Neural cell (in vitro differentiated cells): Measurements from ENCODE around the gene PRKAB1. TPM values are rescaled to one million over a fixed set of nuclear protein-coding genes. Genes with fewer than 3 reads are reported as not detected.

Experiments used
- H2AFZ ChIP-seq: fragments of 200-600, 300-800 bp; sonication (generic), shearing (Covaris generic); 2 replicates; pipeline ENCODE4 v1.6.0; 2014; ENCODE audit warnings: low read depth, mild to moderate bottlenecking, antibody characterized with exemption, low read length, moderate library complexity
- H3F3A ChIP-seq: fragments of 200-600 bp; shearing (Covaris generic); 2 replicates; pipeline ENCODE4 v1.6.1; 2016; ENCODE audit warnings: mild to moderate bottlenecking, moderate library complexity, mixed read lengths, antibody characterized with exemption, low read length; ENCODE audit not compliant: insufficient read depth, poor library complexity, severe bottlenecking
- H3K27ac ChIP-seq: fragments of 200-600, 300-800 bp; sonication (generic), shearing (Covaris generic); 2 replicates; pipeline ENCODE4 v1.5.1; 2014; ENCODE audit warnings: mild to moderate bottlenecking, low read length, moderate library complexity
- H3K27me3 ChIP-seq: fragments of 300-800, 200-600 bp; sonication (generic), shearing (Covaris generic); 2 replicates; pipeline ENCODE4 v1.6.0; 2014; ENCODE audit warnings: mild to moderate bottlenecking, low read depth, low read length, moderate library complexity; ENCODE audit not compliant: insufficient read depth
- H3K36me3 ChIP-seq: fragments of 300-800, 200-600 bp; sonication (generic), shearing (Covaris generic); 2 replicates; pipeline ENCODE4 v1.5.1; 2014; ENCODE audit warnings: mild to moderate bottlenecking, antibody characterized with exemption, low read length, moderate library complexity; ENCODE audit not compliant: insufficient read depth
- H3K4me2 ChIP-seq: fragments of 300-800, 200-600 bp; sonication (generic), shearing (Covaris generic); 2 replicates; pipeline ENCODE4 v1.6.0; 2014; ENCODE audit warnings: mild to moderate bottlenecking, low read length
- H3K4me3 ChIP-seq: fragments of 300-800, 200-600 bp; sonication (generic), shearing (Covaris generic); 2 replicates; pipeline ENCODE4 v1.5.1; 2014; ENCODE audit warnings: mild to moderate bottlenecking, low read length, moderate library complexity
- H3K79me2 ChIP-seq: fragments of 200-600 bp; shearing (Covaris generic); replicated peaks from 2 replicates; pipeline ENCODE4 v1.6.0; 2014; ENCODE audit warnings: mild to moderate bottlenecking, low read length, moderate library complexity; ENCODE audit not compliant: insufficient read depth
- H3K9ac ChIP-seq: fragments of 300-800, 200-600 bp; sonication (generic), shearing (Covaris generic); 2 replicates; pipeline ENCODE4 v1.6.1; 2016; ENCODE audit warnings: mild to moderate bottlenecking, low read length, mixed read lengths
- H3K9me2 ChIP-seq: fragments of 200-600 bp; shearing (Covaris generic); 2 replicates; pipeline ENCODE4 v1.6.1; 2016; ENCODE audit warnings: mild to moderate bottlenecking, low read length, mixed read lengths; ENCODE audit not compliant: insufficient read depth
- H3K9me3 ChIP-seq: fragments of 200-600, 300-800 bp; sonication (generic), shearing (Covaris generic); 2 replicates; pipeline ENCODE4 v1.6.1; 2016; ENCODE audit warnings: mild to moderate bottlenecking, mixed run types, low read length, moderate library complexity, mixed read lengths
- H4K20me1 ChIP-seq: fragments of 200-600 bp; shearing (Covaris generic); 2 replicates; pipeline ENCODE4 v1.6.1; 2016; ENCODE audit warnings: mild to moderate bottlenecking, mixed run types; ENCODE audit not compliant: insufficient read depth
- EP300 ChIP-seq: fragments of 450-650 bp; conservative IDR thresholded peaks from 2 replicates; pipeline ENCODE4 v1.6.1; 2014; ENCODE audit warnings: antibody characterized with exemption, mild to moderate bottlenecking, moderate library complexity; ENCODE audit not compliant: poor library complexity, severe bottlenecking
- EZH2 ChIP-seq: fragments of 200-600, 300-800 bp; shearing (Covaris generic), sonication (generic); IDR thresholded peaks from 2 replicates; pipeline ENCODE4 v1.6.1; 2014; ENCODE audit warnings: antibody characterized with exemption, low read length, borderline replicate concordance, mild to moderate bottlenecking; ENCODE audit not compliant: insufficient read depth, poor library complexity, severe bottlenecking
- MXI1 ChIP-seq: fragments of 450-650 bp; conservative IDR thresholded peaks from 2 replicates; pipeline ENCODE4 v1.6.1; 2014; ENCODE audit warnings: antibody characterized with exemption, mild to moderate bottlenecking; ENCODE audit not compliant: poor library complexity, severe bottlenecking
- POLR2AphosphoS5 ChIP-seq: IDR thresholded peaks from 2 replicates; pipeline ENCODE4 v1.6.1; 2012
- RAD21 ChIP-seq: fragments of 450-650 bp; conservative IDR thresholded peaks from 2 replicates; pipeline ENCODE4 v1.6.1; 2014; ENCODE audit warnings: antibody characterized with exemption, mild to moderate bottlenecking, moderate library complexity
- SMC3 ChIP-seq: fragments of 450-650 bp; conservative IDR thresholded peaks from 2 replicates; pipeline ENCODE4 v1.6.1; 2014; ENCODE audit warnings: antibody characterized with exemption, mild to moderate bottlenecking, moderate library complexity; ENCODE audit not compliant: poor library complexity
- TAF1 ChIP-seq: IDR thresholded peaks from 2 replicates; pipeline ENCODE4 v1.6.1; 2012; ENCODE audit warnings: low read depth
- polyA plus RNA-seq: library from polyadenylated mRNA; depleted of rRNA; stranded (reverse); fragments of >200 nt; gene quantifications from 2 replicates; pipeline ENCODE4 v1.2.3, GENCODE V29; 2014
- TF ChIP-seq, protein P1 (sequence below): fragments of 450-650 bp; IDR thresholded peaks from 2 replicates; pipeline ENCODE4 v1.5.1; 2014; ENCODE audit warnings: antibody characterized with exemption, mild to moderate bottlenecking, moderate library complexity; ENCODE audit not compliant: poor library complexity, severe bottlenecking
- TF ChIP-seq, protein P2 (sequence below): IDR thresholded peaks from 2 replicates; pipeline ENCODE4 v1.6.1; 2012; ENCODE audit warnings: borderline replicate concordance

Gene PRKAB1
- polyA plus RNA-seq, 1 donor from 2014 or later = 38.0 TPM

DNA sequence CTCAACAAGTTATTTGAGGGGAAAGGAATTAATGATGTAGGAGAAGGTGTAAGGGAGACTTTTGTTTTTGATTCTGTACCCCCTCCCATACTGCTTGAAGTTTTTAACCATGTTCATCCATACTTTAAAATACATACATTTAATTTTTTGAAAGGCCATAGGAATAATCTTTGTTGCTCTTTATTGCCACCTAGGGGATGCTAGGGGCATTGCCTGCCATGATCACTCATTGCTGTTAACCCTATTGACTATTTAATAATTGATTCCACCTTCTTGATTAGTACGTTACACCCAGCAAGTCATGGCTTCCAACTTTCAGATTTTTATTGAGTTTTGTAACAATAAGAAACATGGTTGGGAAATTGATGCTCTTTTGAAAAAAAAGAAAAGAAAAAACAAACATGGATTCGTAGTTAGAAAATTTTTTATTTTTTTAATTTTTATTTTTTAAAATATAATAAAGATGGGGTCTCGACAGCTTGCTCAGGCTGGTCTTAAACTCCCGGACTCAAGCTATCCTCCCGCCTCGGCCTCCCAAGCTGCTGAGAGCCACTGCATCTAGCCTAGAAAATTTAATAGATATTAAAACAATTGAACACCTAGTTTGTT, 8.5 kb upstream of the PRKAB1 start:
- H3K4me2 ChIP-seq = no peak overlapping the region

DNA sequence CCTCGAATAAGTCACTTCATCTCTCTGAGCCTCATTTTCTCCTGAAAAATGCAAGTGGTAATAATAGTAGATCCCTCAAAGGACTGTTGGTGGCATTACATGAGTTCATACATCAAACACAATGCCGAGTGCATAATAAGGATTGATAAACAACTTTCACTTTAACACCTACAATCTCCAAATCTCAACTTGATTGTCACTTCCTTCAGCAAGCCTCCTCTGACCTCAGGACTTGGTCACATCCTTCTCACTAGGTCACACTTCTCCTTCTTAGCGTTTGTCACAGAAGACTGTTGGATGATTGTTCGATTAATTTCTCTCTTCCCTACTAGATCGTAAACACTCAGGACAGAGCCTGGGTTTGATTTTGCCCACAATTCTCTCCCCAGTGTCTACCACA, 7.9 kb upstream of the PRKAB1 start:
- H3K9me3 ChIP-seq = no peaks in the 10 kb centered on the region
- H3K27me3 ChIP-seq = no peaks in the 10 kb centered on the region
- no peaks in the 10 kb centered on the region for H3K36me3 ChIP-seq
- H3K9ac ChIP-seq = no peak overlapping the region
- no peaks in the 10 kb centered on the region for H3F3A ChIP-seq
- no peak overlapping the region for H3K27ac ChIP-seq
- no peaks in the 10 kb centered on the region for H3K79me2 ChIP-seq
- H4K20me1 ChIP-seq = no peaks in the 10 kb centered on the region
- H3K9me2 ChIP-seq = no peaks in the 10 kb centered on the region
- TF ChIP-seq SMC3 (no peak), MXI1 (no peak), EZH2 (no peak), TAF1 (no peak), POLR2AphosphoS5 (no peak), EP300 (no peak), RAD21 (no peak)
- TF ChIP-seq, protein P1, sequence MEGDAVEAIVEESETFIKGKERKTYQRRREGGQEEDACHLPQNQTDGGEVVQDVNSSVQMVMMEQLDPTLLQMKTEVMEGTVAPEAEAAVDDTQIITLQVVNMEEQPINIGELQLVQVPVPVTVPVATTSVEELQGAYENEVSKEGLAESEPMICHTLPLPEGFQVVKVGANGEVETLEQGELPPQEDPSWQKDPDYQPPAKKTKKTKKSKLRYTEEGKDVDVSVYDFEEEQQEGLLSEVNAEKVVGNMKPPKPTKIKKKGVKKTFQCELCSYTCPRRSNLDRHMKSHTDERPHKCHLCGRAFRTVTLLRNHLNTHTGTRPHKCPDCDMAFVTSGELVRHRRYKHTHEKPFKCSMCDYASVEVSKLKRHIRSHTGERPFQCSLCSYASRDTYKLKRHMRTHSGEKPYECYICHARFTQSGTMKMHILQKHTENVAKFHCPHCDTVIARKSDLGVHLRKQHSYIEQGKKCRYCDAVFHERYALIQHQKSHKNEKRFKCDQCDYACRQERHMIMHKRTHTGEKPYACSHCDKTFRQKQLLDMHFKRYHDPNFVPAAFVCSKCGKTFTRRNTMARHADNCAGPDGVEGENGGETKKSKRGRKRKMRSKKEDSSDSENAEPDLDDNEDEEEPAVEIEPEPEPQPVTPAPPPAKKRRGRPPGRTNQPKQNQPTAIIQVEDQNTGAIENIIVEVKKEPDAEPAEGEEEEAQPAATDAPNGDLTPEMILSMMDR = no peak
- TF ChIP-seq, protein P2, sequence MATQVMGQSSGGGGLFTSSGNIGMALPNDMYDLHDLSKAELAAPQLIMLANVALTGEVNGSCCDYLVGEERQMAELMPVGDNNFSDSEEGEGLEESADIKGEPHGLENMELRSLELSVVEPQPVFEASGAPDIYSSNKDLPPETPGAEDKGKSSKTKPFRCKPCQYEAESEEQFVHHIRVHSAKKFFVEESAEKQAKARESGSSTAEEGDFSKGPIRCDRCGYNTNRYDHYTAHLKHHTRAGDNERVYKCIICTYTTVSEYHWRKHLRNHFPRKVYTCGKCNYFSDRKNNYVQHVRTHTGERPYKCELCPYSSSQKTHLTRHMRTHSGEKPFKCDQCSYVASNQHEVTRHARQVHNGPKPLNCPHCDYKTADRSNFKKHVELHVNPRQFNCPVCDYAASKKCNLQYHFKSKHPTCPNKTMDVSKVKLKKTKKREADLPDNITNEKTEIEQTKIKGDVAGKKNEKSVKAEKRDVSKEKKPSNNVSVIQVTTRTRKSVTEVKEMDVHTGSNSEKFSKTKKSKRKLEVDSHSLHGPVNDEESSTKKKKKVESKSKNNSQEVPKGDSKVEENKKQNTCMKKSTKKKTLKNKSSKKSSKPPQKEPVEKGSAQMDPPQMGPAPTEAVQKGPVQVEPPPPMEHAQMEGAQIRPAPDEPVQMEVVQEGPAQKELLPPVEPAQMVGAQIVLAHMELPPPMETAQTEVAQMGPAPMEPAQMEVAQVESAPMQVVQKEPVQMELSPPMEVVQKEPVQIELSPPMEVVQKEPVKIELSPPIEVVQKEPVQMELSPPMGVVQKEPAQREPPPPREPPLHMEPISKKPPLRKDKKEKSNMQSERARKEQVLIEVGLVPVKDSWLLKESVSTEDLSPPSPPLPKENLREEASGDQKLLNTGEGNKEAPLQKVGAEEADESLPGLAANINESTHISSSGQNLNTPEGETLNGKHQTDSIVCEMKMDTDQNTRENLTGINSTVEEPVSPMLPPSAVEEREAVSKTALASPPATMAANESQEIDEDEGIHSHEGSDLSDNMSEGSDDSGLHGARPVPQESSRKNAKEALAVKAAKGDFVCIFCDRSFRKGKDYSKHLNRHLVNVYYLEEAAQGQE = no peak
- no peak overlapping the region for H3K4me2 ChIP-seq
- no peak overlapping the region for H3K4me3 ChIP-seq
- H2AFZ ChIP-seq = no peak overlapping the region

More for the DNA sequence above, 8.5 kb upstream of the PRKAB1 start:
- H3F3A ChIP-seq = no peaks in the 10 kb centered on the region
- TF ChIP-seq, protein P1 = peak; percentile 81
- TF ChIP-seq, protein P2 = no peak
- TF ChIP-seq EP300 (no peak), POLR2AphosphoS5 (no peak), RAD21 (peak; percentile 71), TAF1 (no peak), SMC3 (peak; percentile 73), EZH2 (no peak), MXI1 (no peak)
- no peak overlapping the region for H2AFZ ChIP-seq
- no peaks in the 10 kb centered on the region for H3K9me3 ChIP-seq
- no peak overlapping the region for H3K27ac ChIP-seq
- no peaks in the 10 kb centered on the region for H3K79me2 ChIP-seq
- H3K4me3 ChIP-seq = no peak overlapping the region
- no peaks in the 10 kb centered on the region for H3K27me3 ChIP-seq
- no peaks in the 10 kb centered on the region for H3K36me3 ChIP-seq
- no peaks in the 10 kb centered on the region for H4K20me1 ChIP-seq
- no peaks in the 10 kb centered on the region for H3K9me2 ChIP-seq
- no peak overlapping the region for H3K9ac ChIP-seq
